H1 (cell line): ENCODE measurements around the gene MYH7. TPM values are rescaled to one million over a fixed set of nuclear protein-coding genes. Genes with fewer than 3 reads are reported as not detected.

Experiments used
- CTCF ChIA-PET: fragments of 300-600 bp; sonication (Branson Sonifier 250); formaldehyde crosslinking; loops from one replicate; lab custom pipeline; 2021; ENCODE audit not compliant: partially characterized antibody; lab: Charles Lee
- POLR2A ChIA-PET: fragments of 300-600 bp; sonication (Branson Sonifier 250); formaldehyde crosslinking; loops from one replicate; lab custom pipeline; 2021; ENCODE audit warnings: inconsistent platforms; ENCODE audit not compliant: partially characterized antibody; lab: Charles Lee
- DNase-seq, 2 experiments: peaks; one replicate each; pipeline versions ENCODE4 v3.0.0 to v3.0.0-alpha.2; 2010 to 2022; ENCODE audit warnings: low spot score in 2 of 2, low read depth in 1 of 2, mixed read lengths in 1 of 2
- FAIRE-seq: peaks from 2 replicates; lab custom pipeline; 2011; peaks lifted over from hg19 to GRCh38; lab: Jason Lieb, UNC
- H2AFZ ChIP-seq: 2 replicates; pipeline ENCODE4 v1.8.1; 2012; ENCODE audit warnings: low read length, inconsistent platforms
- H2AK5ac ChIP-seq: 2 replicates; pipeline ENCODE4 v1.6.1; 2013; ENCODE audit warnings: low read depth, low read length
- H2BK120ac ChIP-seq: replicated peaks from 2 replicates; pipeline ENCODE3; 2013; ENCODE audit warnings: low read depth, low read length, inconsistent platforms
- H2BK12ac ChIP-seq: 2 replicates; pipeline ENCODE4 v1.6.1; 2013; ENCODE audit warnings: low read depth, low read length
- H2BK15ac ChIP-seq: 2 replicates; pipeline ENCODE4 v1.6.1; 2013; ENCODE audit warnings: low read length
- H2BK20ac ChIP-seq: 2 replicates; pipeline ENCODE4 v1.6.1; 2013; ENCODE audit warnings: low read length
- H2BK5ac ChIP-seq: 2 replicates; pipeline ENCODE4 v1.6.1; 2013; ENCODE audit warnings: low read depth, low read length
- H3K14ac ChIP-seq: 2 replicates; pipeline ENCODE4 v1.6.1; 2013; ENCODE audit warnings: inconsistent platforms; ENCODE audit not compliant: insufficient read length
- H3K18ac ChIP-seq: 2 replicates; pipeline ENCODE4 v1.6.1; 2013; ENCODE audit warnings: low read length; ENCODE audit errors: extremely low read depth
- H3K23ac ChIP-seq: 2 replicates; pipeline ENCODE4 v1.6.1; 2013; ENCODE audit warnings: inconsistent platforms; ENCODE audit not compliant: insufficient read length
- H3K23me2 ChIP-seq: 2 replicates; pipeline ENCODE4 v1.6.1; 2013; ENCODE audit warnings: low read depth, low read length
- H3K27ac ChIP-seq: 2 replicates; pipeline ENCODE4 v1.6.1; 2011; ENCODE audit warnings: low read depth, low read length, inconsistent platforms
- H3K27me3 ChIP-seq, 4 experiments: replicated peaks in 1 of 4; 1 replicate in 1 of 4; 2 replicates in 3 of 4; pipeline versions ENCODE4 v1.6.1 to v1.8.1; 2011 to 2013; ENCODE audit warnings: low read length in 3 of 4, mild to moderate bottlenecking in 3 of 4, inconsistent platforms in 2 of 4, mixed read lengths in 2 of 4, moderate library complexity in 1 of 4; ENCODE audit not compliant: control insufficient read depth in 3 of 4, insufficient read depth in 3 of 4; ENCODE audit errors: extremely low read depth in 1 of 4
- H3K36me3 ChIP-seq, 4 experiments: 2 replicates each; pipeline versions ENCODE4 v1.6.1 to v1.8.1; 2011 to 2013; ENCODE audit warnings: mild to moderate bottlenecking in 4 of 4, low read length in 3 of 4, moderate library complexity in 2 of 4, control low read depth in 1 of 4, inconsistent platforms in 1 of 4; ENCODE audit not compliant: insufficient read depth in 4 of 4, control insufficient read depth in 2 of 4
- H3K4ac ChIP-seq: replicated peaks from 2 replicates; pipeline ENCODE3; 2013; ENCODE audit warnings: low read length, low read depth, mixed read lengths, inconsistent platforms; ENCODE audit not compliant: insufficient read length
- H3K4me1 ChIP-seq, 4 experiments: replicated peaks in 1 of 4; 1 replicate in 1 of 4; 2 replicates in 3 of 4; pipeline versions ENCODE4 v1.6.1 to v1.8.1; 2011 to 2013; ENCODE audit warnings: low read length in 3 of 4, inconsistent platforms in 2 of 4, mixed read lengths in 1 of 4; ENCODE audit not compliant: insufficient read depth in 4 of 4, control insufficient read depth in 3 of 4
- H3K4me2 ChIP-seq, 2 experiments: 2 replicates each; pipeline versions ENCODE4 v1.6.1 to v1.8.1; 2011 to 2013; ENCODE audit warnings: low read depth in 2 of 2, low read length in 2 of 2, control low read depth in 1 of 2, inconsistent platforms in 1 of 2, mild to moderate bottlenecking in 1 of 2; ENCODE audit not compliant: insufficient read depth in 1 of 2
- H3K4me3 ChIP-seq, 4 experiments: fragments of 200-600, 300-600 bp in 1 of 4; sonication (generic), shearing (Covaris generic), sonication (Bioruptor Twin) in 1 of 4; 2 replicates each; pipeline versions ENCODE4 v1.5.1 to v1.8.1; 2011 to 2016; ENCODE audit warnings: low read length in 4 of 4, low read depth in 3 of 4, control low read depth in 2 of 4, inconsistent platforms in 2 of 4, mild to moderate bottlenecking in 2 of 4, mixed read lengths in 1 of 4, moderate library complexity in 1 of 4; ENCODE audit not compliant: insufficient read depth in 2 of 4; ENCODE audit errors: extremely low read depth in 1 of 4
- H3K56ac ChIP-seq: replicated peaks from 2 replicates; pipeline ENCODE3; 2013; ENCODE audit warnings: low read depth, mild to moderate bottlenecking, mixed read lengths, low read length, inconsistent platforms; ENCODE audit not compliant: insufficient read length
- H3K79me1 ChIP-seq: 2 replicates; pipeline ENCODE4 v1.6.1; 2013; ENCODE audit warnings: low read depth, low read length, control low read depth
- H3K79me2 ChIP-seq, 2 experiments: 2 replicates each; pipeline versions ENCODE4 v1.6.1 to v1.8.1; 2012 to 2013; ENCODE audit warnings: low read length in 2 of 2, mild to moderate bottlenecking in 2 of 2, inconsistent platforms in 1 of 2; ENCODE audit not compliant: insufficient read depth in 2 of 2, control insufficient read depth in 1 of 2
- H3K9ac ChIP-seq, 4 experiments: replicated peaks in 1 of 4; 1 replicate in 1 of 4; 2 replicates in 3 of 4; pipeline versions ENCODE4 v1.6.1 to v1.8.1; 2011 to 2013; ENCODE audit warnings: low read depth in 3 of 4, low read length in 3 of 4, control low read depth in 2 of 4, mild to moderate bottlenecking in 2 of 4, moderate library complexity in 2 of 4, inconsistent platforms in 1 of 4; ENCODE audit errors: extremely low read depth in 1 of 4
- H3K9me3 ChIP-seq, 2 experiments: 2 replicates each; pipeline versions ENCODE4 v1.6.1 to v1.8.1; 2012 to 2013; ENCODE audit warnings: mild to moderate bottlenecking in 2 of 2, moderate library complexity in 2 of 2, control low read depth in 1 of 2, inconsistent platforms in 1 of 2, low read depth in 1 of 2, low read length in 1 of 2, mixed read lengths in 1 of 2; ENCODE audit not compliant: insufficient read depth in 2 of 2
- H4K20me1 ChIP-seq, 2 experiments: replicated peaks in 1 of 2; 2 replicates each; pipeline versions ENCODE3 to v1.8.1; 2011 to 2013; ENCODE audit warnings: inconsistent platforms in 2 of 2, low read length in 2 of 2, mild to moderate bottlenecking in 1 of 2; ENCODE audit not compliant: insufficient read depth in 2 of 2, control insufficient read depth in 1 of 2
- H4K5ac ChIP-seq: 2 replicates; pipeline ENCODE4 v1.6.1; 2013; ENCODE audit warnings: low read length, low read depth, mixed read lengths, inconsistent platforms; ENCODE audit not compliant: insufficient read length
- H4K8ac ChIP-seq: 2 replicates; pipeline ENCODE4 v1.8.0; 2013; ENCODE audit warnings: mild to moderate bottlenecking, moderate library complexity, low read length, inconsistent platforms; ENCODE audit not compliant: insufficient read depth; ENCODE audit errors: extremely low read depth
- H4K91ac ChIP-seq: replicated peaks from 2 replicates; pipeline ENCODE3; 2013; ENCODE audit warnings: low read length, mixed read lengths, inconsistent platforms; ENCODE audit not compliant: insufficient read length
- BACH1 ChIP-seq: IDR thresholded peaks from 2 replicates; pipeline ENCODE4 v1.6.1; 2012; ENCODE audit warnings: low read length, improper control_type of control experiment
- BRCA1 ChIP-seq: IDR thresholded peaks from 2 replicates; pipeline ENCODE4 v1.6.1; 2012; ENCODE audit warnings: low read depth, low read length, improper control_type of control experiment
- CBX5 ChIP-seq: fragments of 300-800, 300-1000 bp; sonication (generic); IDR thresholded peaks from 2 replicates; pipeline ENCODE4 v1.7.1; 2016; ENCODE audit warnings: antibody characterized with exemption, low read length, low read depth
- E2F6 ChIP-seq: IDR thresholded peaks from 2 replicates; pipeline ENCODE4 v1.6.1; 2012; ENCODE audit warnings: inconsistent platforms
- GTF2F1 ChIP-seq: IDR thresholded peaks from 2 replicates; pipeline ENCODE4 v1.6.1; 2012; ENCODE audit warnings: low read depth, low read length, improper control_type of control experiment, borderline replicate concordance
- JUND ChIP-seq: IDR thresholded peaks from 2 replicates; pipeline ENCODE4 v1.6.1; 2011; ENCODE audit warnings: mild to moderate bottlenecking, improper control_type of control experiment, low read length
- SUZ12 ChIP-seq: fragments of 200-600 bp; sonication (generic); IDR thresholded peaks from 2 replicates; pipeline ENCODE4 v1.6.1; 2012; ENCODE audit warnings: mild to moderate bottlenecking, inconsistent platforms, low read length, moderate library complexity, mixed read lengths
- USF2 ChIP-seq: IDR thresholded peaks from 2 replicates; pipeline ENCODE4 v1.6.1; 2011; ENCODE audit warnings: low read length, improper control_type of control experiment
- WGBS, 2 experiments: shearing (Covaris generic) in 1 of 2; methylation state at CpG; one replicate each; pipeline versions ENCODE4 v1.1.6 to v1.1.7; 2013 to 2015; ENCODE audit warnings: low lambda C conversion rate in 2 of 2, mixed read lengths in 2 of 2, inconsistent platforms in 1 of 2, low coverage in 1 of 2, missing lambda C conversion rate in 1 of 2; ENCODE audit not compliant: insufficient replicate concordance in 2 of 2, insufficient coverage in 1 of 2, insufficient read length in 1 of 2; ENCODE audit errors: extremely low coverage in 1 of 2, missing lambda C conversion rate in 1 of 2; 5-methylcytosine and 5-hydroxymethylcytosine counted together
- polyA plus RNA-seq, 7 experiments: library from polyadenylated mRNA; depleted of rRNA in 3 of 7; stranded (reverse) in 5 of 7; unstranded in 2 of 7; fragments of >200 nt in 5 of 7; fragments of 200-250 nt in 2 of 7; gene quantifications; 1 replicate in 5 of 7; 2 replicates in 1 of 7; 4 replicates in 1 of 7; pipeline versions ENCODE4 v1.2.1 to v1.2.3, GENCODE V29; 2011 to 2013; ENCODE audit warnings: missing spikeins in 2 of 7, mixed read lengths in 2 of 7
- total RNA-seq: library from RNA; stranded (reverse); fragmentation: NEBNext Ultra II Directional; extraction: Animal tissue kit (Norgen Biotek cat#: 25700); gene quantifications from 2 replicates; pipeline ENCODE4 v1.2.1, GENCODE V29; 2021

Gene MYH7
- total and polyA plus RNA-seq, 2 of the 8 experiments (the other 6 are each of a cell fraction or from before 2014, with no cell fraction given), result not detected

GRCh38 chr14:23364164-23365035 is 71.1 kb downstream of the MYH7 start:
- Histone ChIP-seq H3K56ac (no peak overlapping the region), H3K4ac (peak overlapping the region; percentile 69), H2BK15ac (peak overlapping the region; percentile 88), H2AFZ (no peak overlapping the region), H3K4me2 (peak overlapping the region; percentile 85 to 90), H3K79me2 (no peaks in the 10 kb centered on the region), H3K27me3 (peaks cover 0 to 12% (median 8%) of the 10 kb centered on the region in 4 experiments; a peak in 5 of 7 replicates), H3K14ac (no peak overlapping the region), H3K9me3 (no peaks in the 10 kb centered on the region), H3K4me1 (peaks cover 2 to 22% (median 14%) of the 10 kb centered on the region in 4 experiments; a peak in 6 of 7 replicates), H4K8ac (no peak overlapping the region), H4K20me1 (peaks cover 8 to 13% of the 10 kb centered on the region in 2 experiments), H3K18ac (peak overlapping the region; percentile 97), H3K36me3 (peaks cover 0 to 9% (median 1%) of the 10 kb centered on the region in 4 experiments; a peak in 3 of 8 replicates), H3K23me2 (peaks cover 21% of the 10 kb centered on the region; the same call in 1 of the 2 replicates), H2BK20ac (peak overlapping the region; percentile 15; the same call in 1 of the 2 replicates), H2AK5ac (peak overlapping the region; percentile 60; the same call in 1 of the 2 replicates), H2BK5ac (peak overlapping the region; percentile 74), H2BK12ac (peak overlapping the region; percentile 85), H4K91ac (peak overlapping the region; percentile 92), H3K27ac (0 out of 2 replicates have a peak overlapping the region, but pooled peaks have one; percentile 27), H3K4me3 (peak overlapping the region; percentile 69 to 79 (median 77)), H3K23ac (no peak overlapping the region), H3K79me1 (no peaks in the 10 kb centered on the region), H2BK120ac (peak overlapping the region; percentile 24), H3K9ac (peak overlapping the region; percentile 55 to 90 (median 70)), H4K5ac (peak overlapping the region; percentile 52)
- CTCF ChIA-PET, result interaction anchor here (0.6 to 20.9 kb wide), 6 partner anchors 12 to 387 kb away, joined by 3 to 333 read pairs (median 46); partner anchors contain the start of genes CMTM5, IL25 and SLC22A17
- DNase-seq (peak in 1 of 2 experiments; percentile 64), FAIRE-seq (no peak)
- POLR2A ChIA-PET, result interaction anchor here (0.9 to 7.1 kb wide), 7 partner anchors 13 to 204 kb away, joined by 3 to 73 read pairs (median 9); partner anchors contain the start of genes HOMEZ, PABPN1 and SLC22A17
- 13% methylated on average over 12 of the region's 21 CpGs; no CpG with 5 or more reads in 1 of the 2 experiments for WGBS, 2 experiments
- no peak for TF ChIP-seq CBX5
- 0 out of 2 replicates have a peak, but pooled peaks have one; percentile 13 for TF ChIP-seq GTF2F1
- TF ChIP-seq BRCA1, result no peak
- no peak for TF ChIP-seq SUZ12
- peak; percentile 87 for TF ChIP-seq E2F6
- no peak for TF ChIP-seq USF2
- TF ChIP-seq BACH1, result no peak
- no peak for TF ChIP-seq JUND
